GM21529 (cell line): ENCODE data around the gene DIP2C.
A peak's percentile ranks its signal among the peaks of the same experiment; 100 is the strongest.
"Not testable (repeated sequence)": the region's sequence is repeated elsewhere in the genome, so short reads cannot be mapped to it uniquely, and the experiment has no call there.

Source experiments
- ATAC-seq: cut with Tn5 transposase; IDR thresholded peaks from one replicate; pipeline ENCODE4 v1.9.1; 2021; ENCODE audit not compliant: unreplicated experiment

DIP2C gene

GRCh38 chr10:317271-317769, 372.1 kb downstream of the DIP2C start:
- peak; percentile 96 for ATAC-seq

- no peak for ATAC-seq
Measured at GRCh38 chr10:316390-316789, 373.1 kb downstream of the DIP2C start.

- ATAC-seq = no peak
Measured at GRCh38 chr10:314871-315270, 374.6 kb downstream of the DIP2C start.

GRCh38 chr10:314381-314780, 375.1 kb downstream of the DIP2C start:
- no peak for ATAC-seq

- ATAC-seq = no peak
Measured at GRCh38 chr10:311901-312665, 377.4 kb downstream of the DIP2C start.

GRCh38 chr10:310976-311639, 378.4 kb downstream of the DIP2C start:
- no peak for ATAC-seq

- ATAC-seq = no peak
Measured at GRCh38 chr10:310371-310770, 379.1 kb downstream of the DIP2C start.

- ATAC-seq = no peak
Measured at GRCh38 chr10:308572-309085, 380.8 kb downstream of the DIP2C start.

- ATAC-seq = no peak
Measured at GRCh38 chr10:308101-308500, 381.4 kb downstream of the DIP2C start.

GRCh38 chr10:307659-308058, 381.8 kb downstream of the DIP2C start:
- ATAC-seq = no peak

GRCh38 chr10:306675-307185, 382.7 kb downstream of the DIP2C start:
- ATAC-seq = no peak

GRCh38 chr10:306007-306674, 383.3 kb downstream of the DIP2C start:
- ATAC-seq = no peak

GRCh38 chr10:305034-305433, 384.4 kb downstream of the DIP2C start:
- ATAC-seq = no peak

GRCh38 chr10:301536-301935, 387.9 kb downstream of the DIP2C start:
- no peak for ATAC-seq

GRCh38 chr10:300580-300979, 388.9 kb downstream of the DIP2C start:
- ATAC-seq = not testable (repeated sequence)

GRCh38 chr10:299969-300368, 389.5 kb downstream of the DIP2C start:
- peak; percentile 77 for ATAC-seq

GRCh38 chr10:299512-299911, 390.0 kb downstream of the DIP2C start:
- ATAC-seq = peak; percentile 75

GRCh38 chr10:298033-298432, 391.4 kb downstream of the DIP2C start:
- ATAC-seq = no peak

- no peak for ATAC-seq
Measured at GRCh38 chr10:297567-297966, 391.9 kb downstream of the DIP2C start.

GRCh38 chr10:293636-294035, 395.8 kb downstream of the DIP2C start:
- ATAC-seq = no peak

GRCh38 chr10:290026-290725, 399.3 kb downstream of the DIP2C start:
- ATAC-seq = no peak
